HG02610 (cell line): ENCODE data around the gene OR3A3.

Experiments
- ATAC-seq: cut with Tn5 transposase; IDR thresholded peaks from one replicate; pipeline ENCODE4 v1.9.1; 2021; ENCODE audit warnings: mild to moderate bottlenecking, moderate library complexity; ENCODE audit not compliant: unreplicated experiment

The OR3A3 gene

GRCh38 chr17:3471599-3471998, 60.4 kb downstream of the OR3A3 start, which contains the start of gene SPATA22:
Gene SPATA22, minus strand, starts transcription at chr17:3471819. Its CDS starts 2,494 bp downstream, at chr17:3469325.
- no peak for ATAC-seq

GRCh38 chr17:3472137-3472536, 61.0 kb downstream of the OR3A3 start:
- ATAC-seq: no peak
